Tibial artery (tissue), 4 donors: Measurements from ENCODE around the gene PNPLA7.
"Not testable (repeated sequence)": the region's sequence is repeated elsewhere in the genome, so short reads cannot be mapped to it uniquely, and the experiment has no call there.

Experiments used
- DNase-seq, 2 donors: peaks; one replicate each; pipeline ENCODE4 v3.0.0-alpha.2; 2019
- H3K27ac ChIP-seq, 2 donors: fragments of 200-600 bp; sonication (generic) in 1 of 2; 1 replicate in 1 of 2; 2 replicates in 1 of 2; pipeline ENCODE4 v1.5.1; 2018 to 2019; ENCODE audit warnings: mild to moderate bottlenecking in 1 of 2
- H3K27me3 ChIP-seq, 2 donors: fragments of 200-600 bp; sonication (generic) in 1 of 2; one replicate each; pipeline versions ENCODE4 v1.5.1 to v1.6.0; 2016 to 2019
- H3K36me3 ChIP-seq, 3 donors: fragments of 200-600 bp; sonication (generic) in 2 of 3; one replicate each; pipeline ENCODE4 v1.5.1; 2016 to 2019; ENCODE audit warnings: mild to moderate bottlenecking in 2 of 3
- H3K4me1 ChIP-seq, 4 donors: fragments of 200-600 bp; sonication (generic) in 2 of 4; 1 replicate in 3 of 4; 2 replicates in 1 of 4; pipeline ENCODE4 v1.5.1; 2016 to 2019
- H3K4me3 ChIP-seq, 2 donors: fragments of 200-600 bp; sonication (generic) in 1 of 2; 1 replicate in 1 of 2; 2 replicates in 1 of 2; pipeline ENCODE4 v1.5.1; 2018 to 2019; ENCODE audit warnings: mild to moderate bottlenecking in 2 of 2
- H3K9me3 ChIP-seq, 3 donors: fragments of 200-600 bp; sonication (generic) in 1 of 3; one replicate each; pipeline ENCODE4 v1.5.1; 2016 to 2019
- intact Hi-C: fragments of 100-400 bp; cut with DNase I; formaldehyde crosslinking; loops from one replicate; pipeline ENCODE4 v1.15.0; 2023; ENCODE audit warnings: low total_unique reads
- TF ChIP-seq, protein P1 (sequence below), 2 experiments: fragments of 200-600 bp in 1 of 2; fragments of 450-650 bp in 1 of 2; IDR thresholded peaks; one replicate each; pipeline ENCODE4 v1.5.1; 2017 to 2019; ENCODE audit warnings: antibody characterized with exemption in 2 of 2, mild to moderate bottlenecking in 1 of 2, moderate library complexity in 1 of 2

PNPLA7 gene

DNA sequence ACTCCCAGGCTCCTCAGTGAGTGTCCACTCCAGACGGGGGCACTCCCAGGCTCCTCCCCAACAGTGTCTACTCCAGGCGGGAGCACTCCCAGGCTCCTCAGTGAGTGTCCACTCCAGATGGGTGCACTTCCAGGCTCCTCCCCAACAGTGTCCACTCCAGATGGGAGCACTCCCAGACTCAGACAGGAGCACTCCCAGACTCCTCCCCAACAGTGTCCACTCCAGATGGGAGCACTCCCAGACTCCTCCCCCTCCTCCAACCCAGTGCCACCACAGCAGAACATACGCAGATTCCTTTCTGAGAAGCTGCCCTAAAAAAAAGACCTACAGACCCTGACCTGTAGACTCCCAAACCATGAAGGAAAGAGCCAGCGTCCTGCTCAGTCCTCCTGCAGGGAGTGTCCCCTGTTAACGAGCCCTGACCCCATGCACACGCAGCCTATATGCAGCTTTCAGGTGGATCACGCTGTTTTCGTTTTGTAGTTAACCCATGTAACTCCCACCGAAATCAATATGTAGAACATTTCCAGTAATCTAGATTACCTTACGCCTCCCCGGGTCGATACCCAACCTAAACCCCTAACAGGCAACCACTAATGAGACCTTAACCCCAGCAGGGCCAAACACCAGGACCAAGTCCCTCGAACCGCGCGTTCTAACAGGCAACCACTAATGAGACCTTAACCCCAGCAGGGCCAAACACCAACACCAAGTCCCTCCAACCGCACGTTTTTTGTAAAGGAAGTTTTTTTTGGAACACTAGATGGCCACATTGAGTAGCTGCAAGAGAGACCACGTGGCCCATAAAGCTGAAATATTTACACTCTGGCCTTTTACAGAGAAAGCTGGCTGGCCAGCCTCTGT is 15.7 kb downstream of the PNPLA7 start:
- Histone ChIP-seq H3K4me3 (no peak overlapping the region), H3K36me3 (peaks cover under 1 to 42% (median 16%) of the 10 kb centered on the region in 3 donors), H3K27me3 (no peaks in the 10 kb centered on the region), H3K27ac (no peak overlapping the region), H3K4me1 (peaks cover 0 to 10% (median 6%) of the 10 kb centered on the region in 4 donors), H3K9me3 (no peaks in the 10 kb centered on the region)
- TF ChIP-seq, protein P1, sequence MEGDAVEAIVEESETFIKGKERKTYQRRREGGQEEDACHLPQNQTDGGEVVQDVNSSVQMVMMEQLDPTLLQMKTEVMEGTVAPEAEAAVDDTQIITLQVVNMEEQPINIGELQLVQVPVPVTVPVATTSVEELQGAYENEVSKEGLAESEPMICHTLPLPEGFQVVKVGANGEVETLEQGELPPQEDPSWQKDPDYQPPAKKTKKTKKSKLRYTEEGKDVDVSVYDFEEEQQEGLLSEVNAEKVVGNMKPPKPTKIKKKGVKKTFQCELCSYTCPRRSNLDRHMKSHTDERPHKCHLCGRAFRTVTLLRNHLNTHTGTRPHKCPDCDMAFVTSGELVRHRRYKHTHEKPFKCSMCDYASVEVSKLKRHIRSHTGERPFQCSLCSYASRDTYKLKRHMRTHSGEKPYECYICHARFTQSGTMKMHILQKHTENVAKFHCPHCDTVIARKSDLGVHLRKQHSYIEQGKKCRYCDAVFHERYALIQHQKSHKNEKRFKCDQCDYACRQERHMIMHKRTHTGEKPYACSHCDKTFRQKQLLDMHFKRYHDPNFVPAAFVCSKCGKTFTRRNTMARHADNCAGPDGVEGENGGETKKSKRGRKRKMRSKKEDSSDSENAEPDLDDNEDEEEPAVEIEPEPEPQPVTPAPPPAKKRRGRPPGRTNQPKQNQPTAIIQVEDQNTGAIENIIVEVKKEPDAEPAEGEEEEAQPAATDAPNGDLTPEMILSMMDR (IDR thresholded peaks at IDR 0.05): peak; percentile 51 to 64
- no peak for DNase-seq
- intact Hi-C loops: loop anchor here (10.0 kb wide), 1 partner anchor 70 kb away; no protein-coding TSS in a partner anchor

DNA sequence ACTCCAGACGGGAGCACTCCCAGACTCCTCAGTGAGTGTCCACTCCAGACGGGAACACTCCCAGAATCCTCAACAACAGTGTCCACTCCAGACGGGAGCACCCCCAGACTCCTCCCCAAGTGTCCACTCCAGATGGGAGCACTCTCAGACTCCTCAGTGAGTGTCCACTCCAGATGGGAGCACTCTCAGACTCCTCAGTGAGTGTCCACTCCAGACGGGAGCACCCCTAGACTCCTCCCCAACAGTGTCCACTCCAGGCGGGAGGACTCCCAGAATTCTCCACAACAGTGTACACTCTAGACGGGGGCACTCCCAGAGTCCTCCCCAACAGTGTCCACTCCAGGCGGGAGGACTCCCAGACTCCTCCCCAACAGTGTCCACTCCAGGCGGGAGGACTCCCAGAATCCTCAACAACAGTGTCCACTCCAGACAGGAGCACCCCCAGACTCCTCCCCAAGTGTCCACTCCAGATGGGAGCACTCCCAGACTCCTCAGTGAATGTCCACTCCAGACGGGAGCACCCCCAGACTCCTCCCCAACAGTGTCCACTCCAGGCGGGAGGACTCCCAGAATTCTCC is 17.2 kb downstream of the PNPLA7 start:
- not testable (repeated sequence) for DNase-seq, H3K4me3 ChIP-seq

DNA sequence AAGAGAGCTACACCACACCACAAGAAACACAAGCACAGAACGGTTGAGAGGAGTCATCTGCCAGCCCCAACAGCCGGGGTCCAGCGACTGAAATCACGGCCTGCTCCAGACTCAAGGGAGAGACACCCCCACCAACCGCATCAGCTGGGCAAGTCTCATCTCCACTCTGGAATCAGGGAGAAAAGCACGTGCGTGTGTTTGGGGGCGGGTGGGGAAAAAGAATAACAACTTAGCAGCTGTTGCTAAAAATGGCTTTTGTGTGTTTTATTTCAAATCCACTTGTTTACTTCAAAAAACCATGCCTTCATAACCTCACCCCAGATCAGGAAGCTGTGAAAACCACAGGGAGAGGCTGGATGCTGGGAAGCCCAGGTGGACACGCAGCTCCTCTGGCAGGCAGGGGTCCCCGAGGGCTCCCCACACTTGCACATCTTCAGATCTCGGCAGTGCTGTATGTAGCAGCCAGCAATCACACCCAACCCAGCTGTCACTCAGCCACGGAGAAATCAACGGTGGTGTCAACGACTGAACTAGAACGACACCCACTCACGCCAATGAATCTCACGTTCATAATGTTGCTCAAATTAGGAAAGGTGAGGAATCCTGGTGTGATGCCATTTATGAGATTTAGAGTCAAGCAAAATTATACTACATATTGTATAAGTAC is 19.0 kb downstream of the PNPLA7 start:
- TF ChIP-seq, protein P1 (IDR thresholded peaks at IDR 0.05): no peak
- H3K27ac ChIP-seq: no peak overlapping the region
- intact Hi-C loops: loop anchor here (10.0 kb wide), 1 partner anchor 66 kb away; no protein-coding TSS in a partner anchor

More for the DNA sequence above, 17.2 kb downstream of the PNPLA7 start:
- not testable (repeated sequence) for H3K9me3 ChIP-seq, H3K4me1 ChIP-seq, H3K27me3 ChIP-seq, H3K27ac ChIP-seq
- intact Hi-C loops: loop anchor here (10.0 kb wide), 1 partner anchor 68 kb away; no protein-coding TSS in a partner anchor
- H3K36me3 ChIP-seq: peaks cover 0 to 27% (median 4%) of the 10 kb centered on the region in 3 donors

DNA sequence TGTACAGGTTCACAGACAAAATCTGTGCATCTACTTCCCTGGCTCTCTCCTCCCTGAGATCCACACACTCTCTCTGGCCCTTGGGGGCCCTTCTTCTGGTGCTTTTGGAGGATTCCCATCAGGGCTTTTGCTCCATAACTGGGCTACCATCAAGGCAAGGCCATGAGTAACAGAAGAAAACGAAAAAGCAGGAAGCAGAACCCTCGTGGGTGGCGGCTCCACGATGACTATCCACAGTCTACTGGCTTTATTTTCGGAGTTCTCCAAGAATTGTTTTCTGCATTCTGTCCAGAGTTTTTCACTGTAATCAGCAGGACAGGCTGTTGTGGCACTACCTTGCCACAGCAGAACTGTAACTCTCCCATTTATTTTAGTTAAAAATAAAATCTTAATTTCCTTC is 19.9 kb downstream of the PNPLA7 start:
- Histone ChIP-seq H3K27me3 (no peaks in the 10 kb centered on the region), H3K27ac (no peak overlapping the region), H3K4me1 (peaks cover 0 to 8% (median 5%) of the 10 kb centered on the region in 4 donors), H3K4me3 (no peak overlapping the region), H3K36me3 (peaks cover 0 to 7% (median 0%) of the 10 kb centered on the region in 3 donors), H3K9me3 (no peaks in the 10 kb centered on the region)
- intact Hi-C loops: loop anchor here (10.0 kb wide), 1 partner anchor 66 kb away; no protein-coding TSS in a partner anchor
- no peak for DNase-seq
- TF ChIP-seq, protein P1 (IDR thresholded peaks at IDR 0.05): no peak

More for the DNA sequence above, 19.0 kb downstream of the PNPLA7 start:
- Histone ChIP-seq H3K36me3 (peaks cover 0 to 9% (median 0%) of the 10 kb centered on the region in 3 donors), H3K4me1 (peaks cover 0 to 10% (median 6%) of the 10 kb centered on the region in 4 donors), H3K4me3 (no peak overlapping the region), H3K9me3 (no peaks in the 10 kb centered on the region), H3K27me3 (no peaks in the 10 kb centered on the region)
- no peak for DNase-seq

DNA sequence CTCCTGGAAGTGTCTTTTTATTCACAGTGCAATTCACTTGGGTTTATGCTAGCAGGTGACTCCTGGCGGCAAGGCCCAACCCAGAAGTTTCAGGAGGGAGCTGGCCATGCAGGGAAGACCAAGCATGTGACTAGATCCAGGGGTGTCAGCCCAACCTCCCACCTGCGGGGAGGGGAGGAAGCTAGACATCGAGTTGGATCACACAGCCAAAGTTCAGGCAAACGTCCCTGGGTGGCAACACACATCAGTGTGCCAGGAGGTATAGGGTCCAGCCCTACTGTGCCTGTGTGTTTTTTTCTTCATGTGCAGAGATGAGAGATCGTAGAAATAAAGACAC is 25.3 kb downstream of the PNPLA7 start:
- no peak overlapping the region for H3K27ac ChIP-seq
- H3K4me3 ChIP-seq: no peak overlapping the region
- H3K36me3 ChIP-seq: peaks cover 0 to 40% (median 11%) of the 10 kb centered on the region in 3 donors
- intact Hi-C loops: no loop called here
- no peaks in the 10 kb centered on the region for H3K9me3 ChIP-seq
- TF ChIP-seq, protein P1 (IDR thresholded peaks at IDR 0.05): no peak
- no peak for DNase-seq
- H3K4me1 ChIP-seq: no peaks in the 10 kb centered on the region
- no peaks in the 10 kb centered on the region for H3K27me3 ChIP-seq
